ENCODE results near the gene SLC16A10.
"Not testable (repeated sequence)": the region's sequence is repeated elsewhere in the genome, so short reads cannot be mapped to it uniquely, and the experiment has no call there.

Gene SLC16A10

DNA sequence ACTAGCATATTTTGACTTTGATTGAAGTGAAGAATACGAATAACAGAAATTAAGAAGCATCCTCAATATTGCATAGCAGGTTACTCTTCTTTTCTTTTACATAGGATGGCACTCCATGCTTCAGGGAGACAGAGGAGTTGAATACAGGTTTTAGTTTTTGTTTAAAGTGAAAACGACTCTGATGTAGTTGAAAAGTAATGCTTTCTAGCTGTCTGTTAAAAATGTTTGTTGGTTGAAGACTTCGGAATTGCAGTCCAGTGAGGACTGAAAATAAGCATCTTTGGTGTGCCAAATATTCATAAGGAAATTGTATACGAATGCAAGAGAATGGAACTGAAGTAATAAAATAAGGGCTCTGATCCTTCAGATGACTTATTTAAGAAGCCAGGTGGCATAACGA, 618 bp upstream of the SLC16A10 start:
- DNase-seq, result no peak

DNA sequence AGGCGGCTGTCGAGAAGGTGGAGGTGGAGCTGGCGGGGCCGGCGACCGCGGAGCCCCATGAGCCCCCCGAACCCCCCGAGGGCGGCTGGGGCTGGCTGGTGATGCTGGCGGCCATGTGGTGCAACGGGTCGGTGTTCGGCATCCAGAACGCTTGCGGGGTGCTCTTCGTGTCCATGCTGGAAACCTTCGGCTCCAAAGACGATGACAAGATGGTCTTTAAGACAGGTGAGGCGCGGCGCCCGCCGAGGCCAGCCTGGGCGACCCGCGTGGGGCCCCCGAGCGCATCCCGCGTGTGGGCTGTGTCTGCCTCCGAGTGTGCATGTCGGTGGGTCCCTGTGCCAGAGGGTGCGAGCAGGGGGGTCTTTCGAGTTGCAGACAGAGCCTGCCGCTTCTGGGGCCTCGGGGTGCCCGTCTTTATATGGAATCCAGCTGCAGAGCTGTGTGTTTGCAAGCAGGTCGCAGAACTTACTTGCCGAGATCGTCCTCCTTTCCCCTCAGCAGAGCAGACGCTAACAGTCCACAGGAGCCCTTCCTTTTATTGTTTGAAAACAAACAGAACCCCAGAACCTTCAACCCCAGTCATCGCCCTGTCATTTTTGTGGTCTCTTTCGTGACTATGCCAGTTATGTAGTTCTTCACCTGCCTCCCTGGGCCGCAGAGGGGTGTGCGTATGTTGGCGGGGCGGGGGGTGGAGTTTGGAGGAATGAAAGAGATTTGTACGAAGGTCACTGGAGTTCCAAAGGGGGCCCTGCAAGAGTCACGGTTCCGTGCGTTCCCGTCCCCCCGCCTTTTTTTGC, 766 bp downstream of the SLC16A10 start:
- DNase-seq, result peak; percentile 53

DNA sequence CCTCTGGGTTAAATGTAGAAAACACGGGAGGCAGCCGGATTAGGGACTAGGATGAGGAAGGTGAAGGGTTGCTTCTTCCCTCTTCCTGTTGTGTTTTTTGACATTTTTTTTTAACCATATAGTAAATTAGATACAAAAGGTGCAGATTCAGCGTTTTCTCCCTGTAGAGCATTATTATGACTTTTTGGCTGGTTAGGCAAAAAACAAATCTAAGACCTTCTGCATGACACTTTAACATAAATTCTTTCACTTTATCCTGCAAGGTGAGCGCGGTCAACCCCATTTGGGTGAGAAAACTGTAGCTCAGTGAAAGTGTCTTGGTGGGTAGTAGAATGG, 1.3 kb downstream of the SLC16A10 start:
- no peak for DNase-seq

DNA sequence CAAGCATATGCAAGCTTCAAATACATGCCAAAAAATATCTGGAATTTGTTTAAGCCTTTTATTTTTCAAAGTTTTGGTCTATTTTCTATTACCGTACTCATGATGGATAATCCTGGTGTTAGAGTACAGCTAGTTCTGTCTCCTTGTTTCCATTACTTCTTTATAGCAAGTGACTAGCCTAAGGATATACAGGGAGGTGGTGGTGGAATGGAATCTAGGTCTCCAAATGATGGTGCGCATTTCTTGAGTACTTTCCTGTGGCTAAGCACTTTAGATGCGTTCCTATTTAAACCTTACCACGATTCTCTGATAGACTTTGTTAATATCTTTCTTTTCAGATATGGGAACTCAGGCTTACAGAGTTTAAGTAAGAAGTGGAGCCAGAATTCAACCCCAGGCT, 3.5 kb downstream of the SLC16A10 start:
- no peak for DNase-seq

DNA sequence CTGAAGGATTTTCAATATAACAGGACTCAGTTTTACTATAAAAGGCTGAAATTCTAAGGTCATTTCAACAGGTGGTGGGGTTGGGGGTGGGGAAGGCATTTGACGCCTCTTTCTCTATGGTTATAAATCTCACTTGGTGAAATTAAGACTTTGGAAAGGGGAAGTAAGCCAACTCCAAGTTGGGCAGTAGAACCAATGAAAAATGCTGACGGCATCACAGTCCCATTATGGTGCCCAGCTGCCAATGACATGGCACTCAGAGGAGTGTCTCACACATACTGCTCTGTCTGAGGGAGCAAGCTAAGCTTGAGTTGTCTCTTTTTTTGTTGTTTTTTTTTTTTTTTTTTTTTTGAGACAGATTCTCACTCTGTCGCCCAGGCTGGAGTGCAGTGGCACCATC, 4.7 kb downstream of the SLC16A10 start:
- no peak for DNase-seq

DNA sequence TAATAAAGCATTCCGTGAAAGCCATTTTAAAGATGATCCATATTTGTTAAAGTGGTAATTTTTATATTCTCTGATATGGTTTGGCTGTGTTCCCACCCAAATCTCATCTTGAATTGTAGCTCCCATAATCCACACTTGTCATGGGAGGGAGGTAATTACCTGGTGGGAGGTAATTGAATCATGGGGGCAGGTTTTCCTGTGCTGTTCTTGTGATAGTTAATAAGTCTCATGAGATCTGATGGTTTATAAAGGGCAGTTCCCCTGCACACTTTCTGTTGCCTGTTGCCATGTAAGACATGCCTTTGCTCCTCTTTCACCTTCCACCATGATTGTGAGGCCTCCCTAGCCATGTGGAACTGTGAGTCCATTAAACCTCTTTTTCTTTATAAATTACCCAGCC, 8.2 kb downstream of the SLC16A10 start:
- not testable (repeated sequence) for DNase-seq

DNA sequence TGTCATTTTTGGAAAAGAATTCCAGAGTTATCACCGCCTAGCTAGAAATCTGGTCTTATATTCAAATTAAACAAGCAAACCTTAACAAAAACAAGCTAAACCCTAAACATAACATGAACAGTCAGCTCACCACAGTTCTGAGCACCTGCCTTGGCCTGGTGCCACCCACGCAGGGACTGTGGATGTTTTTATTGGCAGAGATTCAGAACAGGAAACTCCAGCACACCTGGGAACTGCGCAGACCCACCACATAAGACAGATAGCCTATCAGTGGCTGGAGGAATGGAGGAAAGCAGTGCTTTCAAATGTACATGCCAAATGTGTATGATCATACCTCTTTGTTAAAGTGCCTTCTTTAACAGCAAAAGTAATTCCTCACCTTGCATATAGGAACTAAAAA, 8.9 kb downstream of the SLC16A10 start:
- DNase-seq, result no peak

DNA sequence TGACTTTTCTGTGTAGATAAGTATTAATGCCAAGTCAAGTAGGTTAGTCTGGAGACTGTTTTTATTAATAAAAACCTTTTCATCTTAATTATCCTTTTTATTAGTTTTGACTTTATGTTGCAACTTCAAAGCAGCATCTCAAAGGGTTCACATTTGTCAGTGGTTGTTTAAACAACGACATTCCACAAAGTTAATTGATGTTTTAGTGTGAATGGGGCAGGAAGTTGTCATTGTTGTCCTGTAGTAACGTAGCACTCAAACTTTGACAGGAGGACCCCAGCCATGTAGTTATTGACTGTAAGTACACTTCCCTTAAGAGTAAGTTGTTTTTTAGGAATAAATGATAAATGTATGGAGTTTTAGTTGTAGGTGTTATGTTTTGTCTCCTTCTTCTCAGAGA, 11.3 kb downstream of the SLC16A10 start:
- no peak for DNase-seq

DNA sequence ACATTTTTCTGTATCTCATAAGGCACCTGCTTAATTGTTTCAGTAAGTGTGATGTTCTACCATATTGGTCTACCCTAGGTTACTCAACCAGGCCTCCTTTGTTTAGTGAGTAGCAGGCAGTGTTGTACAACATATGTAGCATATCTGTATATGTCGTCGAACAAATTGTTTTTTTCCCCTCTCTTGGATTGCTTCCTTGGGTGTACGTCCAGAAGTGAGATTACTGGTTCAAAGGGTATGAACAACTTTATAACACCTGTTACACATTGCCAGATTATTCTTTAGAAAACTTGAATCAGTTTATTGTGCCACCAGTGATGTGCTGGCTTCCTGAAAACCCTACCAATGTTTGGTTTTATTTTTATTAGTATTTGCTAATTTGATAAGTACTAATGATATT, 14.7 kb downstream of the SLC16A10 start:
- DNase-seq, result no peak

DNA sequence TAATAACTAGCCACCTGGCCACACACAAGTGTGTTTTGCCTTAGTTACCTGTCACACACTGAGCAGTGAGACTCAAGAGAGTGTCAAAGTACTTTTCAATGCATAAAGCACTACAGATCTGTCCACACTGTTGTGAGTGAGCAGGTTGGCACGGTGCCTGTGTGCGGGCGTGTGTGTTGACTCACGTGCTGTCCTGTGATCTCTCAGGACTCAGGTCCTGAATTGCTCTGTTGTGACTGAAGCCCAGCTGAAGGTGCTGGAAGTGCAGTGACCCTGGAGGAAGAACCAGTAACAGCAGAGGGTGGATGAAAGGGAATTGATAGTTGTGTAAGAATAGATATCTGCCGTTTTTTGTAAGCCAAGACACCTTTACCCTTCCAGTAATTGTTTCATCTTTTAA, 18.3 kb downstream of the SLC16A10 start:
- DNase-seq, result no peak

DNA sequence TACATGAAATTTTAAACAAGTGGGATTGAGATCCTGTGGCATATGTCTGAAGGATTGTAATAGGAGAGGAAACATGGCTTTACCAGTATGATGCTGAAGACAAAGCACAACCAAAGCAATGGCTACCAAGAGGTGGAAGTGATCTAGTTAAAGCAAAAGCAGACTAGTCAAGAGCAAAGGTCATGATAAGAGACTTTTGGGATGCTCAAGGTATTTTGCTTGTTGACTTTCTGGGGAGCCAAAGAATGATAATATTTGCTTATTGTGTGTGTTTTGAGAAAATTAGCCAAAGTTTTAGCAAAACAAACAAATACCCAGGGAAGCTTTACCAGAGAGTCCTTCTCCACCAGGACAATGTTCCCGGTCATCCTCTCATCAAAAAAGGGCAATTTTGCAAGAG, 20.3 kb downstream of the SLC16A10 start:
- no peak for DNase-seq

DNA sequence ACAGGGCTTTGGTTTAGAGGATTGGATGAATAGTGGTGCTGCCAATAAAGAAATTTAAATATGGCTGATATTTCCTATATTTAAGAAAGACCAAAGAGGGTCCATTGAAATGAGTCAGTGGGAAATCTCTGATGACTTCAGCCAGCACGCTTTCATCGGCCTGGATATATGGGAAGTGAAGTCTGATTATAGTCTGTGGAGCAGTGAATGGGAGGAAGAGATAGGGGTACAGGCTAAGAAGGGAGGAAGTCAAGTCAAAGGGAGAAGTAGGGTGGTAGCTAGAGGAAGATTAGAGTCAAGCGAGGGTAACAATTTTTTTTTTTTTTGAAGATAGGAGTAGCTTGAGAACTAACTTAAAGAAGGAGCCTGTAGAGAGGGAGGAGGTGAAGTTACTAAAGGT, 22.7 kb downstream of the SLC16A10 start:
- DNase-seq, result no peak

DNA sequence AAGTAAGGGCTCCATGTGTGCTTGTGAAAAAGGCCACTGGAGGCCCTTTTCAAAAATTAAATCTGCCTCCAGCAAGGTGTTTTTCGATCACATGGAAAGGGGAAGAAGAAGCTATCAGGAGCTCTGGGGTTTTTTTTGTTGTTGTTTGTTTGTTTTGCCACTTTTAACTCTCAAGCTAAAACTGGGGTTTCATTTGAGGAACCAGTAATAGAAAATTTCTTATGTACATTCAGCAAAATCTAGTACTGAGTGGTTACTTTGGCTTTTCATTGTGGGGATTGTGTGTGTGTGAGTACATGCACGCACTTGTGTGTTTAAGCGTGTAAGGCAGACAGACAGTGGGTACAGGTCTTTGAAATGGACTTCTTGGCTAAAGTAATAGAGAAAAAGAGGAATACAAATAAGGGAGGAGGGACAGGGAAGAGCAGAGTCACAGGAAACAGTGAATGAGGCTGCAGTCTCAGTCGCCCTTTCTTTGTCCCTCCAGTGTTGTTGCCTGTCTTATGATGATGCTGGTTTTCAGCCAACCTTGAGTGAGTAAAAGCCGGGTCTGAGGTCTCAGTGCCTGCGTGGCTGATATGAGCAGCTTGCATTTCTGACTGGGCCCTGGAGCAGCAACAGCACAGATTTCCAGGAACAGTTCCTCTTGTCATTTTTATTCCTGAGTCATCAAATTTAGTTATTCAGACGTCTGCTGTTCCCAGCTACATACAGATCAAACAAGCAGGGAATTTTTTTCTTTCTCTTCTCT, 26.2 kb downstream of the SLC16A10 start:
- no peak for DNase-seq

DNA sequence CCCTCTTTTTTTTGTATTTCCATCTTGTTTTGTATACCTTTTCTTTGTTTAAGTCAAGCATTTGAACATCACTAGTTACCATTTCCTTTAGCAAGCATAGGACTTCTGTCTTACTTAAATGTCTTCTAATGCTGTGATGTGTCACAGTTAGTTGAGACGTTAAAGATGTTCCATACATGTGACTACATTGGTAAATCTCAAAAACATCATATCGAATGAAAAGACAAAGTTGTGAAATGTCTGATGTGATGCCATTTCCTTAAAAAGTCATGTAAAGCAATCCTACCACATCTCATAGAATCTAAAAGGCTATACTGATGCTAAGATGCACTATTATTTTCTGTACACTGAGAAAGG, 26.8 kb downstream of the SLC16A10 start:
- DNase-seq, result no peak

DNA sequence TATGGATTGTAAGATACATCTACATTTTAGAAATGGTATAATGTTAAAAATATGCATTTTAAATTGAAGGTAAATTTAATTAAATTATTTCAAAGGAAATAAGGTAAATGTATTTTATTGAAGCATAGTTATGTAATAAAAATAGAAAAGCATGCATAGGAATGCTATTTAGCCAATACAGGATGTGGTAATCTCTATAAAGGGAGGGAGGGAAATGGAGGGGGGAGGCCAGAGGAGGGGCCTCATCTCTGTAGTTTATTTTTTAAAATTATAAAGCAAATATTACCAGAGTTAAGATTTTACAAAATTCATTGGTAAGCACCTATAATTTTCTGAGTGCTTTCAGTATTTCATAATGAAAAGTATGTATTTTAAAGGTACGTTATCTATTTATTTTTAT, 27.2 kb downstream of the SLC16A10 start:
- DNase-seq, result no peak

DNA sequence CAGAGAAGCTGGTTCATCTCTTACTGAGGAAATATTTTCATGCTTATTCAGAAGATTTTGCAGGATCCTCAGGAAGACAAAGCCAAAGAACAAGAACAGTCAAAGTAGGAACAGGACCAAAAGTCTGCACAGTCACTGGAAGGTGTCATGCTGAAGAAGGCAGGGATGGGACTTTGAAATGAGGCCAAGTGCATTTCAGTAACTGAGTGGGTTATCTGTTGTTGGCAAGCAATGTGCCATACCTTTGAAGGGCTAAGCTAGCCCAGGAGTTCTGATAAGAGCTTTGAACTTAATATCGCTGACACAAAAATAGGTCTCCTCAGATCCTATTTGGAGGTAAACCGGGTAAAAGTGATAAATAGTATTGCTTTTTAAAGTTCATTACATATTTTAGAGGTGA, 31.5 kb downstream of the SLC16A10 start:
- no peak for DNase-seq

DNA sequence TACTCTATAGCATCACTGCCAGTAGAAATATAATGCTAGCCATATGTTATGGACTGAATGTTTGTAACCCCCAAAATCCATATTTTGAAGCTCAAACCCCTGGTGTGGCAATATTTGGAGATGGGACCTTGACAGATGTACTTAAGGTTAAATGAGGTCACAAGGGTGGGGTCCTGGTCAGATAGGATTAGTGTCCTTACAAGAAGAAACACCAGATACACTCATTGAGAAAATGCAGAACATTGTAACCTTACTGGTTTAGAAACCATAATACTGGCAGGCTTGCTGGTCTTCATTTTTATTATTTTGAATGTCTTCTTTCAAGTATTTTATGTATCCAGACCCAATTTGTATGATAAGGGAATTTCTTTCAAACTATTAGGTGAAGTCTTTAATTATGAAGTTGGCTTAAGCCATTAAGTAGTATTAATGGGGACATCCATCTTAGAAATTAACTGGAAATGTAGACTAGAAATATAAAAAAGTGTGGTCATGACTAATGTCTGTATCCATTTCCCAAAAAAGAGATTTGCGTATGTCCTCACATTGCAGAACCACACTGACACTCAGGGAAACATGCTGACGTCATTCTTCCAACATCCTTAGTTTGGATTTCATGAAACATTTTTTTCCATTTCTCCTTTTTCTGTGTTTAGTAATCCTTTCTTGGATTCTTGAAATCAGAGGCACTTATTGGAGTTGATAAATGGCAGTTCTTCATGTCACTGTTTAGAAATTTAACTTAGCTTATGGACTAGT, 32.4 kb downstream of the SLC16A10 start:
- DNase-seq, result no peak

DNA sequence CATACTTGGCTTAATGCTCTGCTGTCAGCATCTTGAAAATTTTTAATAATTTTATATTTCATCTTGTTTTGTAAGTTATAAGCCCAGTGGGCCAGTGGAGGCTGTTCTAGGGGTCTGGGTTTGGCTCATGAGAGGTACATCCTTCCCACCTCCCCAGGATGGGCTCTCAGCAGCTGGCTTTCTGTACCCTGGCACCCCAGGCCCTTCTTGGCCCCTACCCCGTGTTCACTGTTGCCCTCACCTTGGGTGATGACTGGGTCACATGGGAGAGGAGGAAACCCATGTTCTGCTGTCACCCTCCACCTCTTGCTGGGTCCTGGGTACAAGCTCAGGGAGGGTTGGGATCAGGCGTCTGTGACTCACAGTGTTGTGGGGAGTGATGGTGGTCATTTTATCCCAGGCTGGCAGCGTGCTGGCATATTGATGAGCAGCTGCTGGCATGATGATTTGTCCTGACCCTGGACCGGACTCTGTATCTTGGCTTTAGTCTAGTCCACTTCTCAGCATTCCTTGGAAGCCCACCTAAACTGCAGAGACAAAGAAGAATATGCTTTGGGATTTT, 34.6 kb downstream of the SLC16A10 start:
- no peak for DNase-seq

DNA sequence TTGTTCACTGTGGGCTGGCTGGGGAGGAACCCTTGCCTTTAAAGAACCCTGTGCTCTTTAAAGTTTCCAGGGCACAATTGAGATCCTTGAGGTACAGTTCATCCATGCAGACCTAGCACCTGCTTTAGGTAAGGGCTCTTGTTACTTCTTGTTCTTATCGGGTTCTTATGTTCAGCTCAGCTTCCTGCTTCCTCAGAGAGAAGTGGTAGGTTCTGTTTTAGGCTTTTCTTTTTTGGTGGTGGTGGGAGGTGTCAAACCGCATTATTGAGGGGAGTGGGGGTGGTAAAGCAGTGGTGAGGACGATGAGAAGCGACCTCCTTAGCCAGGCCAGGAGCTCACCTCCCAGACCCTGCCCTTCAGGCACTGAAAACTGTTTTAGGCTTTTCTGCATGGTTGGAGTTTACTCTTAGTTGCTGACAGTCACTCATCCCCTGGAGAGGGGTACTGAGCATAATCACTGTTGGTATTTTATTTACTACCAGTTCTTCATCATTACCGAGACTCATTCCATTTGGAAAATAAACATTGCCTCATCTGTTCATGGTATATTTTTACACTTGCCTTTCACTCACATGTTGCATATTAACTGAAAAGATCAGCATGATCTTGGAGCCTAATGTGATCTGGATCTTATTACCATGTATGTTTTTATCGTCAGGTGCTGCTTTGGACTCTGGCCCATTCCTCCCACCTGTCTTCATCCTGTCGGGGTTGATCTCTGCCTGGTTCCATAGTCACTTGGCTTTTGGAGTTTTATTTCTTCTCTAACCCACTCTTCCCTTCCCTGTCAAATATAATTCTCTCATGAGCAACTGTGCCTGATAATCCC, 35.4 kb downstream of the SLC16A10 start:
- no peak for DNase-seq

DNA sequence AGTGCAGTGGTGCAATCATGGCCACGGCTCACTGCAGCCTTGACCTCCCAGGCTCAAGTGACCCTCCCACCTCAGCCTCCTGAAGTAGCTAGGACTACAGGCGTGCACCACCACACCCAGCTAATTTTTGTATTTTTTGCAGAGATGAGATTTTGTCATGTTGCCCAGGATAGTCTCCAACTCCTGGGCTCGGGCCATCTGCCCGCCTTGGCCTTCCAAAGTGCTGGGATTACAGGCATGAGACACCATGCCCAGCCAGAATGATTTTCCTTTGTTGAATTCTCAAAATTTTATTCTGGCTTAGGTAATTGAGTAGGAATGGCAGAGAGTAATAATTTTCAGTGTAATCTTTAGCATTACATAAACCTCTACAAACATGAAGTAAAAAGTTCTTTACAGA, 37.1 kb downstream of the SLC16A10 start:
- no peak for DNase-seq

DNA sequence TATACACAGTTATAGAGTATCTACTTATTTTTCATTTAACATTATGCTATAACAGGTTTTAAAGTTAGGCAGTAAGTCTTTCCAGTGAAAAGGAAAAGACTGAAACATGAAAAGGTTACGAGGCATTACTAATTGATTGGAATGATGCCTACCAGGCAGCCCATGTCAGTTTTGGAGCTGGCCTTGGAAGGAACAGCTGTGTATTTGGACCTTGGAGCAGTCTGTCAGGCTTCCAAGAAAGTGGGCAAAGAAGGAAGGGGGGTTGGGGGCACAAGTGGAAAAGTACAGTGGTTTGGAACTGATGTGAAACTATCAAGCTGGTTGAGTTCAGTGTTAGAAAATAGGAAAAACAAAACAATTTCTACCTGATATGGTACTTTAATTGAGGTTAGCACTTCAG, 41.7 kb downstream of the SLC16A10 start:
- DNase-seq, result peak; percentile 62

DNA sequence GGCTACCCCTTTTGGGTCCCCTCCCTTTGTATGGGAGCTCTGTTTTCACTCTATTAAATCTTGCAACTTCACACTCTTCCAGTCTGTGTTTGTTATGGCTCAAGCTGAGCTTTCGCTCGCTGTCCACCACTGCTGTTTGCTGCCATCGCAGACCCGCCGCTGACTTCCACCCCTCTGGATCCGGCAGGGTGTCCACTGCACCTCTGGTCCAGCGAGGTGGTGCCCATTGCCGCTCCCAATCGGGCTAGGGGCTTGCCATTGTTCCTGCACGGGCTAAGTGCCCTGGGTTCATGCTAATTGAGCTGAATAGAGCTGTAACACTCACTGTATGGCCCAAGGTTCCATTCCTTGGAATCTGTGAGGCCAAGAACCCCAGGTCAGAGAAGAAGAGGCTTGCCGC, 43.7 kb downstream of the SLC16A10 start:
- not testable (repeated sequence) for DNase-seq

DNA sequence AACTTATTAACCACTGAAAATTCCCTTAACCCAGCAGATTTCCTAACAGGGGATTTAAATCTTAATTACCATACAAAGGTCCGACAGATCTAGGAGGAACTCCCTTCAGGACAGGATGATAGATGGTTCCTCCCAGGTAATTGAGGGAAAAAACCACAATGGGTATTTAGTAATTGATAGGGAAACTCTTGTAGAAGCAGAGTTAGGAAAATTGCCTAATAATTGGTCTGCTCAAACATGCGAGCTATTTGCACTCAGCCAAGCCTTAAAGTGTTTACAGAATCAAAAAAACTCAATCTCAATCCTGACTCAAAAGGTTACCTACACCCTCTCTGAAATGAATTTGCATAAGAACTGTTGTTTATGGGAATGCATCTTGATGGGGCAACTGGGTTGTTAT, 45.4 kb downstream of the SLC16A10 start:
- not testable (repeated sequence) for DNase-seq
